CD4-positive, alpha-beta T cell treated with Interleukin-1 beta for 1 hour (primary cell): ENCODE results near the gene TAPBPL.
A peak's percentile ranks its signal among the peaks of the same experiment; 100 is the strongest.
"Not testable (repeated sequence)": the region's sequence is repeated elsewhere in the genome, so short reads cannot be mapped to it uniquely, and the experiment has no call there.

ENCODE experiments used
- DNase-seq, 2 donors: peaks; one replicate each; pipeline ENCODE4 v3.0.0-alpha.2; 2020 to 2022

The TAPBPL gene

DNA sequence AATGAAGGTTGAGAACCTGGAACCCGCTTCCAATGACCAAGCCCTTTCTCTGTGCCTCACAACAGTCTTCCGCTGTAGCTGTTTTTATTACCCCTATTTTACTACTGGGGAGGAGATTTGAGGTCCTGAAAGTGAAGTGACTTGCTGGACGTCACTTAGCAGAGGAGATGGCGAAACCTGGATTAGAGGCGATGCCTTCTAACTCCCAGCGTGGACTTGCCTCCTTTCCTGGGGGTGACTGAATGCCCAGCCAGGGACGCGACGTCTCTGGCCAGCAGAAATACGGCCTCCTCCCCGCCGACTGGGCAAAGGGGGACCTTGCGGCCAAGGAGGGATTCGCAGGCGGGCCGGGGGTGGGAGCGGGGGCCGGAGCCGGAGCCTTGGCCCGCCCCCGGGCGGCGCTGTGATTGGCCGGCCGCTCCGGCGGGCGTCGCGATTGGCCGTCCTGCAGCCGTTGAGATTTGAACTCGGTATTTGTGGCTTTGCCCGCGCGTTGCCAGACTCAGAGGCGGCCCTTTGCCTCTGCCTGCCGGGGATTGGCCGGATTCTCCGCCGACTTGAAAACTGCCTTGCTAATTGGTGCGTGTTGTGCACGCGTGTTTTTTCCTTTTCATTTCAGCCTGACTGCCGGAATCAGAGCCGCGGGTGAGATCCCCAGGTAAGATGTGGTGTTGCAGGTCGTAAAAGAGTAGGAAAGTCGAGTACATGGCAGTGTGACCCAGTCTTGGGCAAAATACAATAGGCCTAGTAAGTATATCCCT is 41.8 kb downstream of the TAPBPL start, which contains the start of gene NCAPD2:
Gene NCAPD2, plus strand, starts transcription at position 606 of the 761 bp plus-strand sequence. CDS start 997 bp downstream, outside the sequence.
- DNase-seq, result peak; percentile 95 to 96

DNA sequence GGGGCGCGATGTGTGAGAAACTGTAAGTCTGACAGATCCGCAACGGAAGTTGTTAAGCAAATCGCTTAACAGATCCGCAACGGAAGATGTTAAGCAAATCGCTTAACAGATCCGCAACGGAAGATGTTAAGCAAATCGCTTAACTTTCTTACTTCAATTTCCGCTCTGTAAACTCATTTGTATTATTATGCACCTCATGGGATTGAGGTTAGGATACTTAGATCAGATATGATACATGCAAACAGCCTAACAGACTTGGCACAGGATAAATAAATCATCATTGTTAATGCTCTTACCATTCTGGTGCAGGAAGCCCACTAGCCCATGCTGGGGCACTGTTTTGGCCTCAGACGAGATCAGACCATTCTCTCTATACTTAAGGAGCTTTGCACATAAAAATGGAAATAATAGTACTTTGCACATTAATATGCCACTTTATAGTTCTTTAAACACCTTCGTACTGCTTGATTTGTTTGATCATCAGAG is 42.5 kb downstream of the TAPBPL start:
- no peak for DNase-seq

GRCh38 chr12:6494968-6495367 is 43.1 kb downstream of the TAPBPL start:
- DNase-seq, result no peak

- not testable (repeated sequence) for DNase-seq
Measured at GRCh38 chr12:6497291-6497690, 45.4 kb downstream of the TAPBPL start.

DNA sequence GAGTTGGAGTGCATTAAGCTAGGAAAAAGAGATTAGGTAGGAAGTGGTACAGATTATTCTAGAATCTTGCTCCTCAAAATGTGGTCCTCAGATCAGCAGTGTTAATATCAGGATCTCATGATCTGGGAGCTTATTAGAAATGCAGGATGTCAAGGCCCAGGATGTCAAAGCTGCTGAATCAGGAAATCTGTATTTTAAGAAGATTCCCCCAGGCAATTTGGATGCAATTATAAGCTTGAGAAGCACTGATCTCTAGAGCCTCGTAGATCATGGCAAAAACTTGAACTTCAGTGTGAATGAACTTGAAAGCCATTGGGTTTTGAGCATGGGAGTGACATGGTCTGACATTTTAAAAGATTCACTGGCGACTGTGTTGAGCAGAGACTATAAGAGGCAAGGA is 48.6 kb downstream of the TAPBPL start:
- no peak for DNase-seq

GRCh38 chr12:6507102-6507998 is 55.5 kb downstream of the TAPBPL start:
- no peak for DNase-seq

DNA sequence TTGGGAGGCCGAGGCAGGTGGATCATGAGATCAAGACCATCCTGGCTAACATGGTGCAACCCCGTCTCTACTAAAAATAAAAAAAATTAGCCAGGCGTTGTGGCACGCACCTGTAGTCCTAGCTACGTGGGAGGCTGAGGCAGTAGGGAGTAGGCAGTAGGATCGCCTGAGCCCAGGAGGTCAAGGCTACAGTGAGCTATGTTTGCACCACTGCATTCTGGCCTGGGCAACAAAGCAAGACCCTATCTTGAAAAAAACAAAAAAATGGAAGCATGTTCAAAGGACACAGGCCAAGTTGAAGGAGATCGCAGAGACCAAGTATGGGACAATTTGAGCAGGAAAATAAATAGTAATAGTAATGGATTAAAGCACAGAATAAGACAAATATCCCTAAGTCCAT is 56.2 kb downstream of the TAPBPL start:
- no peak for DNase-seq
